HL-60 (cell line): ENCODE results near the gene WDR7.

Experiments
- DNase-seq, 2 experiments: peaks; one replicate each; pipeline ENCODE4 v3.0.0-alpha.2; 2010 to 2020; ENCODE audit warnings: low read depth in 1 of 2, low spot score in 1 of 2
- H3K27ac ChIP-seq: fragments of 250-450 bp; sonication (Bioruptor Pico); replicated peaks from 2 replicates; pipeline ENCODE4 v1.5.1; 2020; ENCODE audit warnings: mild to moderate bottlenecking, moderate library complexity
- H3K27me3 ChIP-seq: fragments of 250-450 bp; sonication (Bioruptor Pico); 2 replicates; pipeline ENCODE4 v1.5.1; 2021; ENCODE audit warnings: mild to moderate bottlenecking, moderate library complexity; ENCODE audit not compliant: insufficient read depth, poor library complexity, severe bottlenecking
- H3K4me3 ChIP-seq: replicated peaks from 2 replicates; pipeline ENCODE4 v1.5.1; 2011; ENCODE audit warnings: mild to moderate bottlenecking, control low read depth, low read length; ENCODE audit not compliant: insufficient read depth
- CTCF ChIP-seq: IDR thresholded peaks from one replicate; pipeline ENCODE4 v1.5.1; 2011; ENCODE audit warnings: low read length, control low read depth, inconsistent platforms; ENCODE audit not compliant: insufficient read depth
- GABPA ChIP-seq: IDR thresholded peaks from 2 replicates; pipeline ENCODE4 v1.6.1; 2012; ENCODE audit warnings: low read depth
- POLR2AphosphoS5 ChIP-seq: IDR thresholded peaks from 2 replicates; pipeline ENCODE4 v1.6.1; 2012; ENCODE audit warnings: low read depth
- REST ChIP-seq: IDR thresholded peaks from 2 replicates; pipeline ENCODE4 v1.6.1; 2012; ENCODE audit warnings: low read depth; ENCODE audit not compliant: insufficient replicate concordance
- SPI1 ChIP-seq: IDR thresholded peaks from 2 replicates; pipeline ENCODE4 v1.6.1; 2012; ENCODE audit warnings: low read depth, mild to moderate bottlenecking, borderline replicate concordance

The WDR7 gene

GRCh38 chr18:56952026-56952425 lies 300.9 kb downstream of the WDR7 start:
- Histone ChIP-seq H3K27me3 (no peaks in the 10 kb centered on the region), H3K4me3 (no peak overlapping the region), H3K27ac (no peak overlapping the region)
- no peak for TF ChIP-seq CTCF
- no peak for TF ChIP-seq POLR2AphosphoS5
- TF ChIP-seq REST = no peak
- no peak for TF ChIP-seq GABPA
- TF ChIP-seq SPI1 = no peak
- DNase-seq = no peak

- no peak overlapping the region for H3K27ac ChIP-seq
- no peaks in the 10 kb centered on the region for H3K27me3 ChIP-seq
- no peak for DNase-seq
- no peak overlapping the region for H3K4me3 ChIP-seq
- TF ChIP-seq REST (no peak), SPI1 (no peak), CTCF (no peak), GABPA (no peak), POLR2AphosphoS5 (no peak)
These were observed 302.5 kb downstream of the WDR7 start for GRCh38 chr18:56953428-56954198.

- TF ChIP-seq GABPA (no peak), SPI1 (no peak), CTCF (no peak), POLR2AphosphoS5 (no peak), REST (no peak)
- no peak overlapping the region for H3K27ac ChIP-seq
- H3K4me3 ChIP-seq = no peak overlapping the region
- DNase-seq = no peak
- no peaks in the 10 kb centered on the region for H3K27me3 ChIP-seq
These were observed 304.3 kb downstream of the WDR7 start for GRCh38 chr18:56955490-56955889.
